Duodenal mucosa (tissue), 2 donors: ENCODE results near the gene PKP3.
"Not testable (repeated sequence)": the region's sequence is repeated elsewhere in the genome, so short reads cannot be mapped to it uniquely, and the experiment has no call there.

Experiments
- H3K27ac ChIP-seq: one replicate; pipeline ENCODE4 v1.7.0; 2013; ENCODE audit warnings: low read depth, low read length
- H3K27me3 ChIP-seq, 2 donors: one replicate each; pipeline ENCODE4 v1.7.0; 2013; ENCODE audit warnings: low read length in 2 of 2, control low read depth in 1 of 2; ENCODE audit not compliant: insufficient read depth in 2 of 2, control insufficient read depth in 1 of 2
- H3K36me3 ChIP-seq, 2 donors: one replicate each; pipeline ENCODE4 v1.7.0; 2013; ENCODE audit warnings: low read length in 2 of 2, control low read depth in 1 of 2; ENCODE audit not compliant: insufficient read depth in 2 of 2, control insufficient read depth in 1 of 2
- H3K4me1 ChIP-seq, 2 donors: one replicate each; pipeline ENCODE4 v1.7.0; 2013; ENCODE audit warnings: low read length in 2 of 2, control low read depth in 1 of 2; ENCODE audit not compliant: insufficient read depth in 2 of 2, control insufficient read depth in 1 of 2
- H3K4me3 ChIP-seq, 2 donors: one replicate each; pipeline ENCODE4 v1.7.0; 2013; ENCODE audit warnings: low read length in 2 of 2, low read depth in 1 of 2
- H3K9ac ChIP-seq, 2 donors: one replicate each; pipeline ENCODE4 v1.7.0; 2013; ENCODE audit warnings: low read length in 2 of 2, low read depth in 1 of 2
- H3K9me3 ChIP-seq, 2 donors: one replicate each; pipeline ENCODE4 v1.7.0; 2013; ENCODE audit warnings: low read length in 2 of 2, control low read depth in 1 of 2; ENCODE audit not compliant: control insufficient read depth in 1 of 2

The PKP3 gene

GRCh38 chr11:405954-406795 is 12.2 kb downstream of the PKP3 start:
- Histone ChIP-seq H3K4me3 (peak overlapping the region; percentile 52 to 62), H3K36me3 (peaks cover 8 to 25% of the 10 kb centered on the region in 2 donors), H3K4me1 (peaks cover 12% of the 10 kb centered on the region in 2 donors), H3K27me3 (no peaks in the 10 kb centered on the region), H3K9me3 (no peaks in the 10 kb centered on the region), H3K9ac (peak overlapping the region; percentile 25 to 43), H3K27ac (no peak overlapping the region)

DNA sequence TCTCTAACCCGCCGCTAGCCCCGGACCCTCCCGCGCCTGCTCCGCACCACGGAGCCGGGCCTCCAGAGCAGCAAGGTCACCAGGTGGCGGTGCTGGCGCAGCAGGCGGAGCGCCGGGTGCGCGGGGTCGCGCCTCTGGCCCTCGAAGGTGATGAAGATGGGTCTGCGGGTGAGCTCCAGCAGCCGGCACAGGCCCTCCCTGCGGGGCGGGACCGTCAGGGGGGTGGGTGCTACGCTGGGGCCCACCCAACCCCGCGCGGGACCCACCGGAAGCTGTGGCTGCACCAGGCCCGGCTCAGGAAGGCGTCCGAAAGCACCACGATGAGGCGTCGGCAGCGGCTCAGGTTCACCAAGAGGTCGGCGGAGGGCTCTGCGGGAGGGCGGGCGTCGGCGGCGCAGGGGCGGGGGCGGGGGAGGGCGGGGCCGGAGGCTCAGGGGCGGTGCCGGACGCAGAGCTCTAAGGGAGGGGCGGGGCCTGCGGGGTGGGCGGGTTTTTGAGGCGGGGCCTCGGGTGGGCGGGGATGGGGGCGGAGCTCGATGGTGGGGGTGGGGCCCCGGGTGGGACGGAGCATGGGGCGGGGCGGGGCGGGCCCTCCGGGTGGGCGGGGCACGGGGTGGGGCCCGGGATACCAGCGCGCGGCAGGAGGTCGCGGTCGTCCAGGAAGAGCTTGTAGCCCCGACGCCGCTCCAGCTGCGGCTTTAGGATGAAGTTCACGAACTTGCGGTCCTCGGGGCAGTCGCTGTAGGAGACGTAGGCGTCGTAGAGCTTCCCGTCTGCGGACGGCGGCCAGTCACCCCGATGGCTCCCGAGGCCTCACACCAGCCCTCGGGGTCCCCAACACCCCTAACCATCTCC is 13.0 kb downstream of the PKP3 start:
- Histone ChIP-seq H3K9ac (peak overlapping the region; percentile 25 to 43), H3K4me1 (peaks cover 12% of the 10 kb centered on the region in 2 donors), H3K36me3 (peaks cover 8 to 25% of the 10 kb centered on the region in 2 donors), H3K4me3 (peak overlapping the region; percentile 52 to 62), H3K27me3 (no peaks in the 10 kb centered on the region), H3K27ac (peak overlapping the region; percentile 63), H3K9me3 (no peaks in the 10 kb centered on the region)

DNA sequence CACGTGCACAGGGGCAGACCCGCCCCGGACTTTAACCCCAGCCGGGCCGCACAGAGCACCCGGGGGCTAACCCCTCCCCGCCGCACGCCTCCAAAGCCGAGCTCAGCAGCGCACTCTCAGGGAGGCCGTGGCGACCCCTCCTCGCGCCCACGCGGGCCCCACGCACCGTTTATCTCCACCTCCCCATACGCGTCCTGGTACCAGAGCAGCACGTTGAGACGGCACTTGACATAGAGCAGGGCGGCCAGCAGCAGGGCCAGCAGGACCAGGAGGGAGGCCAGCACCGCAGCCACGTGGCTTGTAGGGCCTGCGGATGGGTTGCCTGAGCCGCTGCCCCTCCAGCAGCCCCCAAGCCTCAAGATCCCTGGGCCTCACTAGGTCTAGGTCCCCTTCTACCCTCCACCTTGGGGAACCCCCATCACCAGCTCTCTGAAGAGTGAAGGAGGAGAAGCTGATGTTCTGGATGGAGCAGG is 13.7 kb downstream of the PKP3 start:
- Histone ChIP-seq H3K9ac (no peak overlapping the region), H3K27ac (peak overlapping the region; percentile 20), H3K27me3 (no peaks in the 10 kb centered on the region), H3K36me3 (peaks cover 8 to 25% of the 10 kb centered on the region in 2 donors), H3K4me3 (peak overlapping the region in 1 of 2 donors; percentile 32), H3K9me3 (no peaks in the 10 kb centered on the region), H3K4me1 (peaks cover 12 to 13% of the 10 kb centered on the region in 2 donors)

DNA sequence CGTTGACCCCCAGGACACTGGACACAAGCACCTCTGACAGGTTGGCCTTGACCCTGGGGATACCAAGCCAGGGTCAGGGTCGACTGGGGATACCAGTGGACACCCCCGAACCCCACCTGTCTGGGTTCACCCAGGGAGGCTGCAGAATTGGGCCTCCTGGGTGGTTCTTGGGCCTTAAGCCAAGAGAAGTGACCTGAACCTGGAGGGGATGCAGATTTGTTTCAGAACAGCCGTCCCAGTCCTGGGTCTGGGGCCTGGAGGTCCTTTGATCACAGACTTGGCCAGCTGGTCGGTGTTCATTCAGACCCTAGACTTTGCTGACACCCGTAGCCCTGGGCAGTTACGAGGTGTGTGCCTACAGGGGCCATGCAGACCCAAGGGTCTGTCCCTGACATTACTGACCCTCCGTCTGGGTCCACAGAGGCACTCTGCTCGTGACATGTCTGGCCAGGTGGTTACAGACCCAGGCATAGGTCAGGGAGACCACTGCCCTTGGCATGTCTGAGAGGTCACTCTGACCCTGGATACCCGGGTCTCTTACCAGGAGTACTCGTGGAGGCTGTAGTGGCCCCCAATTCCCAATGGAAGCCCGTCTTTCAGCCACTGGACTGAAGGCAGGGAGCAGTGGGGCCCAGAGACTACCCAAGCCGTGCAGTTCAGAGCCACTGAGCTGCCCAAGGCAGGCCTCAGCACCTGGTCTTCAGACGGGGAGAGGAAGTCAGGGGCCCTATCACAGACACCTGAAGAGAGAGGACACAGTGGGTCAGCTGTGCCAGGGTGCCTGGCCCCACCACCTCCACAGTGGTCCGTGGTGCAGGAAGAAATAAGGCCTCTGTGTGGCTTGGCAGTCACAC is 14.4 kb downstream of the PKP3 start:
- H3K4me3 ChIP-seq: no peak overlapping the region
- H3K9me3 ChIP-seq: no peaks in the 10 kb centered on the region
- no peak overlapping the region for H3K27ac ChIP-seq

DNA sequence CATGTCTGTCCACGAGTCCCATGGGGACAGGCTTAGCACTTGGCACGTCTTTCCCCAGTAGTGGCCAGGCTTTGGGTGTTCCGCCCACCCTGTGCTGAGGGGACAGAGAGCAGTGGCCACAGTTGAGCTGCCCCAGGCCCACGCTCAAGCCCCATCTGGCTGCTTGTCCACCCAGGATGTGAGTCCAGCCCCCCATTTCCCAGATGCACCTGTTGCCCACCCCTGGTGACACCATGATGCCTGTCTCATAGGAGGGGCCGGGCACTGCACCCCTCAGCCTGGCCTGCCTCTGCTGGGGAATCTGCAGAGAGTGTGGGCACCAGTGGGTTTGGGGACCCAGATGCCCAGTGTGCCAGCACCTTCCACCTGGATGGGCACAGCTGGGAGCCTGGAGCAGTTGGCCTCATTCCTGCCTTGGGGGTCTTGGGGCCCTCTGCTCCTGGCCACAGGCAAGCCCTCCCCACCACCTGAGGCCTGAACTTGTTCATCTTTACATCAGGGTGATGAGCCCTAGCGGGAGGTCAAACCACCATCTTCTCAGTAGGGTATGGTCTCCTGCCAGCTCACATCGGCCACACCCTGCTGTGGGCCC is 15.1 kb downstream of the PKP3 start:
- H3K27ac ChIP-seq: no peak overlapping the region
- peaks cover 2 to 15% of the 10 kb centered on the region in 2 donors for H3K36me3 ChIP-seq
- H3K9me3 ChIP-seq: no peaks in the 10 kb centered on the region
- H3K4me3 ChIP-seq: no peak overlapping the region
- H3K4me1 ChIP-seq: peaks cover 15 to 22% of the 10 kb centered on the region in 2 donors
- H3K9ac ChIP-seq: no peak overlapping the region
- H3K27me3 ChIP-seq: no peaks in the 10 kb centered on the region

More for the DNA sequence above, 14.4 kb downstream of the PKP3 start:
- no peak overlapping the region for H3K9ac ChIP-seq
- H3K36me3 ChIP-seq: peaks cover 8 to 23% of the 10 kb centered on the region in 2 donors
- H3K4me1 ChIP-seq: peaks cover 14 to 20% of the 10 kb centered on the region in 2 donors
- H3K27me3 ChIP-seq: no peaks in the 10 kb centered on the region

DNA sequence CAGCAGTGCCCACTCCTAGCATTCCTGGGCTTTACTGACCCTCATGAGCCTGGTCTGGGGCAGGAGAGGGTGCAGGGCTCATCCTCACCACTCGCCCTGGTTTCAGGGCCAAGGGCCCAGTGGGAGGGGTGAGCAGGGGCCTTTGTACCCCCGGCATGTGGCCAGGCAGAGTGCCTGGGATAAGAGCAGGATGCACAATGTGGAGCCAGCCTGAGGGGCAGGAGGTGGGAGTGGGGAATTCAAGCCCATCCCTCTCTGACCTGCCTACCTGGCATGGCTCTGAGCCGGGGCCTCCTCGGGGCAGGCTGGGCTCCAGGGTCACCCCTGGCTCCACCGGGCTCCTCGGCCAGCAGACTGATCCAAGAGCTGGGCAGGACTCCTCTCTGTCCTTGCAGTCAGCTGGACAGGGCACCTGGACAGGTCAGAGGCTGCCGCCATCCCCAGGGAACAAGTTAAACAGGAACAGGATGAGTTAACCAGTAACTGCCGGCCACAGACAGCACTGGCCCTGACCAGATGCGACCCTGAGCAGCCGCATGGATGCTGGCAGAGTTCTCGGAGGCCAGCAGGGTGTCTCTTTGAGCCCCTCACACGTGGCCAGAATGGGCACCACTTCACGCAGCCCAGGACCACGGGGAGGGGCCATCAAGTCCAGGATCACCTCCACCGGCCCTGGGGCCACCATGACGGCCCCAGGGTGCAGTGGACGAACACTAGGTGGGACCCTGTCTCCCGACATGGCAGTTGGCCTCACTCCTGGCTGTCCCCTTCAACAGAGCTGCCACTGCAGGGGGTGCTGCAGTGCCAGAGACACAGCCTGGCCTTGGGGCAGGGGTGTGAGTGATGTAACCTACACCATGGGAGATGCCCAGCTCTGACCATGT is 15.8 kb downstream of the PKP3 start:
- Histone ChIP-seq H3K4me1 (peaks cover 20 to 29% of the 10 kb centered on the region in 2 donors), H3K4me3 (no peak overlapping the region), H3K9ac (no peak overlapping the region), H3K27ac (no peak overlapping the region), H3K27me3 (no peaks in the 10 kb centered on the region), H3K9me3 (no peaks in the 10 kb centered on the region), H3K36me3 (peaks cover 0 to 9% of the 10 kb centered on the region in 2 donors)

- H3K9me3 ChIP-seq, H3K27me3 ChIP-seq, H3K4me3 ChIP-seq, H3K9ac ChIP-seq, H3K27ac ChIP-seq, H3K36me3 ChIP-seq: not testable (repeated sequence)
- peaks cover 26 to 37% of the 10 kb centered on the region in 2 donors for H3K4me1 ChIP-seq
Observed at GRCh38 chr11:410711-411110, 16.7 kb downstream of the PKP3 start.

DNA sequence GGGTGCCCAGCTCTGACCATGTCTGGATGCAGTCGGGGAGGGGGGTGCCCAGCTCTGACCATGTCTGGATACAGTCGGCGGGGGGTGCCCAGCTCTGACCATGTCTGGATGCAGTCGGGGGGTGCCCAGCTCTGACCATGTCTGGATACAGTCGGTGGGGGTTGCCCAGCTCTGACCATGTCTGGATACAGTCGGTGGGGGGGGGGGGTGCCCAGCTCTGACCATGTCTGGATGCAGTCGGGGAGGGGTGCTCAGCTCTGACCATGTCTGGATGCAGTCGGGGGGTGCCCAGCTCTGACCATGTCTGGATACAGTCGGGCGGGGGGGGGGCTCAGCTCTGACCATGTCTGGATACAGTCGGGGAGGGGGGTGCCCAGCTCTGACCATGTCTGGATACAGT is 17.5 kb downstream of the PKP3 start:
- not testable (repeated sequence) for H3K4me3 ChIP-seq, H3K27me3 ChIP-seq, H3K9me3 ChIP-seq, H3K36me3 ChIP-seq, H3K9ac ChIP-seq, H3K27ac ChIP-seq
- peaks cover 26 to 39% of the 10 kb centered on the region in 2 donors for H3K4me1 ChIP-seq
